Glomerular visceral epithelial cell (primary cell): Measurements from ENCODE around the gene ZCRB1.
A peak's percentile ranks its signal among the peaks of the same experiment; 100 is the strongest.

Source experiments
- DNase-seq: peaks from one replicate; pipeline ENCODE4 v3.0.0-alpha.2; 2016; ENCODE audit errors: extremely low spot score

ZCRB1 gene

GRCh38 chr12:42327227-42327590 lies 1.3 kb upstream of the ZCRB1 start:
- no peak for DNase-seq

GRCh38 chr12:42326541-42327226 lies 790 bp upstream of the ZCRB1 start:
- DNase-seq, result peak; percentile 71

GRCh38 chr12:42325326-42325652 lies 605 bp downstream of the ZCRB1 start:
- DNase-seq, result no peak

GRCh38 chr12:42323856-42324255 lies 2.0 kb downstream of the ZCRB1 start:
- DNase-seq, result no peak

GRCh38 chr12:42322567-42322966 lies 3.3 kb downstream of the ZCRB1 start:
- no peak for DNase-seq

GRCh38 chr12:42320796-42321195 lies 5.1 kb downstream of the ZCRB1 start:
- DNase-seq, result no peak

- no peak for DNase-seq
These were observed 10.8 kb downstream of the ZCRB1 start for GRCh38 chr12:42315108-42315507.

GRCh38 chr12:42309996-42310395 lies 15.9 kb downstream of the ZCRB1 start:
- DNase-seq, result no peak

- DNase-seq, result no peak
These were observed 17.5 kb downstream of the ZCRB1 start for GRCh38 chr12:42308390-42308789.

- DNase-seq, result no peak
These were observed 19.6 kb downstream of the ZCRB1 start for GRCh38 chr12:42306297-42306696.

GRCh38 chr12:42299392-42300308 lies 26.2 kb downstream of the ZCRB1 start:
- DNase-seq, result peak; percentile 69

- no peak for DNase-seq
These were observed 27.0 kb downstream of the ZCRB1 start for GRCh38 chr12:42298887-42299286.

GRCh38 chr12:42296503-42297109 lies 29.3 kb downstream of the ZCRB1 start:
- no peak for DNase-seq

- no peak for DNase-seq
These were observed 34.2 kb downstream of the ZCRB1 start for GRCh38 chr12:42291680-42292079.

GRCh38 chr12:42288544-42288943 lies 37.4 kb downstream of the ZCRB1 start:
- no peak for DNase-seq

- no peak for DNase-seq
These were observed 39.2 kb downstream of the ZCRB1 start for GRCh38 chr12:42286741-42287140.

GRCh38 chr12:42285431-42285830 lies 40.5 kb downstream of the ZCRB1 start:
- DNase-seq, result no peak

GRCh38 chr12:42284876-42285275 lies 41.0 kb downstream of the ZCRB1 start:
- DNase-seq, result no peak

GRCh38 chr12:42284157-42284556 lies 41.7 kb downstream of the ZCRB1 start:
- no peak for DNase-seq

- no peak for DNase-seq
These were observed 42.2 kb downstream of the ZCRB1 start for GRCh38 chr12:42283739-42284138.

- no peak for DNase-seq
These were observed 43.6 kb downstream of the ZCRB1 start for GRCh38 chr12:42282294-42282693.

GRCh38 chr12:42281844-42282243 lies 44.0 kb downstream of the ZCRB1 start:
- DNase-seq, result no peak

- DNase-seq, result no peak
These were observed 44.6 kb downstream of the ZCRB1 start for GRCh38 chr12:42281278-42281677.
